ENCODE measurements around the gene GAK. TPM values are rescaled to one million over a fixed set of nuclear protein-coding genes. Genes with fewer than 3 reads are reported as not detected.

Gene GAK
- total and polyA plus RNA-seq, 4 donors: 27.4 to 69.7 (median 47.0) TPM

- Histone ChIP-seq H3K4me1 (ENCODE audit: control insufficient read depth in 4 of 4, insufficient read depth in 4 of 4, low read length in 3 of 4) (peaks cover 0 to 8% (median 5%) of the 10 kb centered on the region in 4 donors), H3K9ac (ENCODE audit: low read depth in 1 of 2, low read length in 2 of 2) (no peak overlapping the region), H3K36me3 (ENCODE audit: control insufficient read depth in 4 of 4, insufficient read depth in 3 of 4, low read depth in 1 of 4, low read length in 3 of 4) (no peaks in the 10 kb centered on the region), H3K27ac (ENCODE audit: low read depth in 1 of 2, low read length in 2 of 2) (no peak overlapping the region), H3K27me3 (ENCODE audit: control insufficient read depth in 4 of 4, insufficient read depth in 4 of 4, low read length in 3 of 4) (peaks cover 0 to 2% (median 0%) of the 10 kb centered on the region in 4 donors), H3K9me3 (ENCODE audit: control insufficient read depth in 4 of 4, low read length in 3 of 4) (no peaks in the 10 kb centered on the region), H3K4me3 (ENCODE audit: low read depth in 1 of 3, low read length in 3 of 3) (no peak overlapping the region)
- no peak for DNase-seq (ENCODE audit: low spot score)
- WGBS: 89% methylated on average over 42 of the region's 42 CpGs
- no peak for TF ChIP-seq REST (IDR thresholded peaks at IDR 0.05)
- no peak for TF ChIP-seq RAD21 (IDR thresholded peaks at IDR 0.05)
- TF ChIP-seq NR2F2 (IDR thresholded peaks at IDR 0.05): no peak
- no peak for TF ChIP-seq FOXA2 (IDR thresholded peaks at IDR 0.05)
- no peak for TF ChIP-seq GABPA (IDR thresholded peaks at IDR 0.05 in 1 of 2, conservative IDR thresholded peaks at IDR 0.05 in 1 of 2)
- TF ChIP-seq HNF4A (conservative IDR thresholded peaks at IDR 0.05): no peak
Measured at GRCh38 chr4:818106-818921, 113.8 kb downstream of the GAK start.

GRCh38 chr4:815464-816146 lies 116.5 kb downstream of the GAK start:
- no peaks in the 10 kb centered on the region for H3K9me3 ChIP-seq (ENCODE audit: control insufficient read depth in 4 of 4, low read length in 3 of 4)
- TF ChIP-seq RXRA (IDR thresholded peaks at IDR 0.05) (peak in 1 of 2 donors; percentile 42), HNF4A (conservative IDR thresholded peaks at IDR 0.05) (peak; percentile 40 to 42), SP1 (IDR thresholded peaks at IDR 0.05) (peak; percentile 10), FOXA2 (IDR thresholded peaks at IDR 0.05) (peak; percentile 14), FOXA1 (IDR thresholded peaks at IDR 0.05) (no peak)
- peaks cover 0 to 3% (median 0%) of the 10 kb centered on the region in 4 donors for H3K27me3 ChIP-seq (ENCODE audit: control insufficient read depth in 4 of 4, insufficient read depth in 4 of 4, low read length in 3 of 4)
- no peaks in the 10 kb centered on the region for H3K36me3 ChIP-seq (ENCODE audit: control insufficient read depth in 4 of 4, insufficient read depth in 3 of 4, low read depth in 1 of 4, low read length in 3 of 4)
- WGBS: 12% methylated on average over 11 of the region's 11 CpGs
- no peak for DNase-seq (ENCODE audit: low spot score)
- no peak overlapping the region for H3K27ac ChIP-seq (ENCODE audit: low read depth in 1 of 2, low read length in 2 of 2)
- H3K4me1 ChIP-seq (ENCODE audit: control insufficient read depth in 4 of 4, insufficient read depth in 4 of 4, low read length in 3 of 4): peaks cover 0 to 8% (median 5%) of the 10 kb centered on the region in 4 donors
- H3K4me3 ChIP-seq (ENCODE audit: low read depth in 1 of 3, low read length in 3 of 3): no peak overlapping the region
- H3K9ac ChIP-seq (ENCODE audit: low read depth in 1 of 2, low read length in 2 of 2): no peak overlapping the region

- WGBS: 87% methylated on average over 14 of the region's 14 CpGs
- H3K4me1 ChIP-seq (ENCODE audit: control insufficient read depth in 4 of 4, insufficient read depth in 4 of 4, low read length in 3 of 4): peaks cover 0 to 8% (median 5%) of the 10 kb centered on the region in 4 donors
- DNase-seq (ENCODE audit: low spot score): no peak
- peaks cover 0 to 3% (median 0%) of the 10 kb centered on the region in 4 donors for H3K27me3 ChIP-seq (ENCODE audit: control insufficient read depth in 4 of 4, insufficient read depth in 4 of 4, low read length in 3 of 4)
- H3K36me3 ChIP-seq (ENCODE audit: control insufficient read depth in 4 of 4, insufficient read depth in 3 of 4, low read depth in 1 of 4, low read length in 3 of 4): no peaks in the 10 kb centered on the region
- TF ChIP-seq NR2F2 (IDR thresholded peaks at IDR 0.05) (no peak), CTCF (IDR thresholded peaks at IDR 0.05; ENCODE audit: low read depth, low read length, missing input control) (no peak), REST (IDR thresholded peaks at IDR 0.05) (no peak), FOXA2 (IDR thresholded peaks at IDR 0.05) (no peak), EGR1 (IDR thresholded peaks at IDR 0.05; ENCODE audit: low read depth in 2 of 2) (no peak), MAX (IDR thresholded peaks at IDR 0.05) (no peak)
- no peak overlapping the region for H3K4me3 ChIP-seq (ENCODE audit: low read depth in 1 of 3, low read length in 3 of 3)
- no peaks in the 10 kb centered on the region for H3K9me3 ChIP-seq (ENCODE audit: control insufficient read depth in 4 of 4, low read length in 3 of 4)
- H3K27ac ChIP-seq (ENCODE audit: low read depth in 1 of 2, low read length in 2 of 2): no peak overlapping the region
- no peak overlapping the region for H3K9ac ChIP-seq (ENCODE audit: low read depth in 1 of 2, low read length in 2 of 2)
Measured at GRCh38 chr4:814312-814850, 117.7 kb downstream of the GAK start.
